Adrenal gland (tissue), 12 donors: ENCODE results near the gene CASP6. TPM values are rescaled to one million over a fixed set of nuclear protein-coding genes. Genes with fewer than 3 reads are reported as not detected.
"Not testable (repeated sequence)": the region's sequence is repeated elsewhere in the genome, so short reads cannot be mapped to it uniquely, and the experiment has no call there.

Experiments
- DNase-seq, 7 donors: peaks; one replicate each; pipeline ENCODE4 v3.0.0-alpha.2; 2019 to 2020
- H3K27ac ChIP-seq, 5 donors: fragments of 200-600 bp; sonication (generic) in 4 of 5; 1 replicate in 3 of 5; 2 replicates in 2 of 5; pipeline versions ENCODE4 v1.5.1 to v1.8.0; 2016 to 2020; ENCODE audit warnings: mild to moderate bottlenecking in 1 of 5
- H3K27me3 ChIP-seq: fragments of 200-600 bp; 2 replicates; pipeline ENCODE4 v1.8.0; 2021
- H3K36me3 ChIP-seq, 2 donors: fragments of 200-600 bp; replicated peaks in 1 of 2; 1 replicate in 1 of 2; 2 replicates in 1 of 2; pipeline versions ENCODE4 v1.5.1 to v1.8.0; 2018 to 2022
- H3K4me1 ChIP-seq, 2 donors: fragments of 200-600 bp; replicated peaks in 1 of 2; 1 replicate in 1 of 2; 2 replicates in 1 of 2; pipeline versions ENCODE4 v1.5.1 to v1.8.0; 2018 to 2021
- H3K4me3 ChIP-seq, 4 donors: fragments of 200-600 bp; sonication (generic) in 3 of 4; one replicate each; pipeline ENCODE4 v1.5.1; 2016 to 2018
- H3K9me3 ChIP-seq, 3 donors: fragments of 200-600 bp; sonication (generic) in 1 of 3; replicated peaks in 1 of 3; 1 replicate in 2 of 3; 2 replicates in 1 of 3; pipeline versions ENCODE4 v1.5.1 to v1.8.0; 2016 to 2021
- POLR2A ChIP-seq, 2 donors: fragments of 450-650 bp; IDR thresholded peaks; one replicate each; pipeline ENCODE4 v1.6.1; 2017; ENCODE audit warnings: antibody characterized with exemption in 2 of 2, mild to moderate bottlenecking in 2 of 2, moderate library complexity in 1 of 2
- WGBS, 4 donors: extraction: QIAGEN DNeasy Blood & Tissue Kit in 2 of 4; methylation state at CpG; one replicate each; pipeline versions ENCODE4 v1.1.5 to v1.1.7; 2013 to 2017; 5-methylcytosine and 5-hydroxymethylcytosine counted together
- intact Hi-C, 2 donors: fragments of 100-400 bp; cut with DNase I; formaldehyde crosslinking; loops; one replicate each; pipeline versions ENCODE4 v1.14.1 to v1.15.0; 2022 to 2023
- polyA plus RNA-seq, 3 donors: library from polyadenylated mRNA; stranded (reverse); fragments of 200-250 nt in 2 of 3; fragments of 350-450 nt in 1 of 3; fragmentation: Illumina TruSeq in 1 of 3; extraction: RNeasy Lipid Tissue Mini Kit (QIAGEN cat#74804) in 1 of 3; gene quantifications; one replicate each; pipeline ENCODE4 v1.2.3, GENCODE V29; 2013 to 2014
- total RNA-seq, 9 donors: library from RNA; depleted of rRNA in 4 of 9; stranded (reverse); fragments of >200 nt in 4 of 9; fragments of 120-200 nt in 1 of 9; fragmentation: NEBNext Ultra II Directional in 1 of 9; extraction: Animal tissue kit (Norgen Biotek cat#: 25700) in 1 of 9; gene quantifications; one replicate each; pipeline versions ENCODE4 v1.1.0 to v1.2.4, GENCODE V29; 2013 to 2023
- TF ChIP-seq, protein P1 (sequence below), 6 experiments: fragments of 450-650 bp in 4 of 6; fragments of 200-600 bp in 2 of 6; sonication (generic) in 1 of 6; IDR thresholded peaks; 1 replicate in 5 of 6; 2 replicates in 1 of 6; pipeline versions ENCODE4 v1.5.1 to v1.8.0; 2016 to 2021; ENCODE audit warnings: antibody characterized with exemption in 6 of 6, mild to moderate bottlenecking in 2 of 6, moderate library complexity in 1 of 6
- donor health status: healthy with polysubstance abuse.
- donor health status: Bipolar disorder and iron deficiency.
- donor health status: DM: yes; HTN: yes; CAD: no.
- donor health status: DM: no; HTN: no; CAD: no.
- donor health status: DM: no; HTN: no; CAD: no.
- donor health status: DM: yes; HTN: yes; CAD: no.

Gene CASP6
- total and polyA plus RNA-seq, 12 donors = 7.3 to 21.6 (median 11.9) TPM

- Histone ChIP-seq H3K27me3 (no peaks in the 10 kb centered on the region), H3K36me3 (peaks cover 0 to 30% of the 10 kb centered on the region in 2 donors), H3K9me3 (no peaks in the 10 kb centered on the region), H3K4me1 (no peaks in the 10 kb centered on the region), H3K27ac (no peak overlapping the region), H3K4me3 (no peak overlapping the region)
- DNase-seq = no peak
- 72 to 94% (median 89%) methylated on average over 6 of the region's 6 CpGs for WGBS, 4 donors
- intact Hi-C loops = loop anchor here in 1 of 2 donors (10.0 kb wide), 1 partner anchor 266 kb away; no protein-coding TSS in a partner anchor
- no peak for TF ChIP-seq POLR2A (IDR thresholded peaks at IDR 0.05)
- TF ChIP-seq, protein P1, sequence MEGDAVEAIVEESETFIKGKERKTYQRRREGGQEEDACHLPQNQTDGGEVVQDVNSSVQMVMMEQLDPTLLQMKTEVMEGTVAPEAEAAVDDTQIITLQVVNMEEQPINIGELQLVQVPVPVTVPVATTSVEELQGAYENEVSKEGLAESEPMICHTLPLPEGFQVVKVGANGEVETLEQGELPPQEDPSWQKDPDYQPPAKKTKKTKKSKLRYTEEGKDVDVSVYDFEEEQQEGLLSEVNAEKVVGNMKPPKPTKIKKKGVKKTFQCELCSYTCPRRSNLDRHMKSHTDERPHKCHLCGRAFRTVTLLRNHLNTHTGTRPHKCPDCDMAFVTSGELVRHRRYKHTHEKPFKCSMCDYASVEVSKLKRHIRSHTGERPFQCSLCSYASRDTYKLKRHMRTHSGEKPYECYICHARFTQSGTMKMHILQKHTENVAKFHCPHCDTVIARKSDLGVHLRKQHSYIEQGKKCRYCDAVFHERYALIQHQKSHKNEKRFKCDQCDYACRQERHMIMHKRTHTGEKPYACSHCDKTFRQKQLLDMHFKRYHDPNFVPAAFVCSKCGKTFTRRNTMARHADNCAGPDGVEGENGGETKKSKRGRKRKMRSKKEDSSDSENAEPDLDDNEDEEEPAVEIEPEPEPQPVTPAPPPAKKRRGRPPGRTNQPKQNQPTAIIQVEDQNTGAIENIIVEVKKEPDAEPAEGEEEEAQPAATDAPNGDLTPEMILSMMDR (IDR thresholded peaks at IDR 0.05) = no peak
Observed at GRCh38 chr4:109690690-109691410, 12.4 kb downstream of the CASP6 start.

DNA sequence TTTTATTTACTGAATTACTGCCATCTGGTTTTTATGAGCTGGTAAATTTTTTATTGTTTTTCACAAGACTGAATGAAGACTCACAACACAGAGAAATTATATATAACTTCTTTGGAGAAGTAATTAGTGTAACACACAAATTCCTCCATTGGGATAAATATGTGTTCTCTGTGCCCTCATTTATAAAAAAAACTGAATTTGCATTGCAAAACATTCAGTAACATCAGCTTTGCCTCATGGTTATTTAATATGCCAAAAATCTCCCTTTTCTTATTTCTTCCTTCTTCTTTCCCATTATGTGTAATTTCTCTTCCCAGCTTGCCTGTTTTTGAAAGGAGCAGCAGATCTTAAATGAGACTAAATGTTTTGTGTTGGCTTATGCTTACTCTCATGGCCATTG, 18.5 kb downstream of the CASP6 start:
- no peak for DNase-seq
- Histone ChIP-seq H3K27me3 (no peaks in the 10 kb centered on the region), H3K4me3 (no peak overlapping the region), H3K36me3 (no peaks in the 10 kb centered on the region), H3K27ac (no peak overlapping the region), H3K4me1 (no peaks in the 10 kb centered on the region), H3K9me3 (no peaks in the 10 kb centered on the region)
- intact Hi-C loops = no loop called here
- TF ChIP-seq POLR2A (IDR thresholded peaks at IDR 0.05) = no peak
- TF ChIP-seq, protein P1 (IDR thresholded peaks at IDR 0.05) = no peak

DNA sequence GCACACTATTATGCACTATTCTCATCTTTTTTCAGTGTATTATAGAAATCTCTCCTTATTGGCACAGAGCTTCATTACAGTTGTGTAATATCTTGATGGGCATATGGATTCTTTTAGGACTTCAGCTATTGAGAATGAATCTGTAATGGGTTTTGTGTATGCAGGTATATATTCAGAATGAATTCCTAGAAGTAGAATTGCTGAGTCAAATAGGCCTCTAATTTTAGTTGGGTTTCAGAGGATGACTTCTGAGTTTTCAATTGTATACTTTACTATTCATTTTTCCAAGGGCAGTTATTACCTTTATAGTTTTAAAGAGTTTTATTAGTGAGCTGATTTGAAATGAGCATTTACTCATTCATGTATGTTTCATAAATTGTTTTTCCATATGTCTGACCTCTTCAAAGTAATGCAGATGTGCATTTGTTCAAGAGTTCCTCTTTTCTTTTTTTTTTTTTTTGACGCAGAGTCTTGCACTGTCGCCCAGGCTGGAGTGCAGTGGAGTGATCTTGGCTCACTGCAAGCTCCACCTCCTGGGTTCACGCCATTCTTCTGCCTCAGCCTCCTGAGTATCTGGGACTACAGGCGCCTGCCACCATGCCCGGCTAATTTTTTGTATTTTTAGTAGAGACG, 19.5 kb downstream of the CASP6 start:
- no peaks in the 10 kb centered on the region for H3K27me3 ChIP-seq
- TF ChIP-seq POLR2A (IDR thresholded peaks at IDR 0.05) = no peak
- TF ChIP-seq, protein P1 (IDR thresholded peaks at IDR 0.05) = no peak
- WGBS, 4 donors = 80 to 92% (median 88%) methylated on average over 6 of the region's 6 CpGs
- no peaks in the 10 kb centered on the region for H3K9me3 ChIP-seq
- intact Hi-C loops = no loop called here
- no peak overlapping the region for H3K27ac ChIP-seq
- DNase-seq = no peak
- H3K4me1 ChIP-seq = no peaks in the 10 kb centered on the region
- no peak overlapping the region for H3K4me3 ChIP-seq
- no peaks in the 10 kb centered on the region for H3K36me3 ChIP-seq

- no peak for DNase-seq
- 90 to 95% (median 92%) methylated on average over 2 of the region's 2 CpGs for WGBS, 4 donors
- TF ChIP-seq POLR2A (IDR thresholded peaks at IDR 0.05) = no peak
- TF ChIP-seq, protein P1 (IDR thresholded peaks at IDR 0.05) = no peak
Observed at GRCh38 chr4:109682875-109683274, 20.4 kb downstream of the CASP6 start.

DNA sequence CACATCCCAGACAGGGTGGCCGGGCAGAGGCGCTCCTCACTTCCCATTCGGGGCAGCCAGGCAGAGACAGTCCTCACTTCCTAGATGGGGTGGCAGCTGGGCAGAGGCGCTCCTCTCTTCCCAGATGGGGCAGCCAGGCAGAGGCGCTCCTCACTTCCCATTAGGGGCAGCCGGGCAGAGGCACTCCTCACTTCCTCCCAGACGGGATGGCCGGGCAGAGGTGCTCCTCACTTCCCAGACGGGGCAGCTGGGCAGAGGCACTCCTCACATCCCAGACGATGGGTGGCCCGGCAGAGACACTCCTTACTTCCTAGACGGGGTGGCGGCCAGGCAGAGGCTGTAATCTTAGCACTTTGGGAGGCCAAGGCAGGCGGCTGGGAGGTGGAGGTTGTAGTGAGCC, 24.3 kb downstream of the CASP6 start:
- H3K36me3 ChIP-seq, DNase-seq, H3K27ac ChIP-seq, H3K4me1 ChIP-seq, H3K27me3 ChIP-seq, intact Hi-C loops, H3K9me3 ChIP-seq, H3K4me3 ChIP-seq: not testable (repeated sequence)
- 93 to 96% (median 95%) methylated on average over 8 to 14 of the region's 14 CpGs; no CpG with 5 or more reads in 1 of the 4 donors for WGBS, 4 donors

More at GRCh38 chr4:109682875-109683274, 20.4 kb downstream of the CASP6 start:
- Histone ChIP-seq H3K4me3 (no peak overlapping the region), H3K4me1 (no peaks in the 10 kb centered on the region), H3K27me3 (no peaks in the 10 kb centered on the region), H3K27ac (no peak overlapping the region), H3K36me3 (no peaks in the 10 kb centered on the region), H3K9me3 (no peaks in the 10 kb centered on the region)
- intact Hi-C loops = no loop called here

DNA sequence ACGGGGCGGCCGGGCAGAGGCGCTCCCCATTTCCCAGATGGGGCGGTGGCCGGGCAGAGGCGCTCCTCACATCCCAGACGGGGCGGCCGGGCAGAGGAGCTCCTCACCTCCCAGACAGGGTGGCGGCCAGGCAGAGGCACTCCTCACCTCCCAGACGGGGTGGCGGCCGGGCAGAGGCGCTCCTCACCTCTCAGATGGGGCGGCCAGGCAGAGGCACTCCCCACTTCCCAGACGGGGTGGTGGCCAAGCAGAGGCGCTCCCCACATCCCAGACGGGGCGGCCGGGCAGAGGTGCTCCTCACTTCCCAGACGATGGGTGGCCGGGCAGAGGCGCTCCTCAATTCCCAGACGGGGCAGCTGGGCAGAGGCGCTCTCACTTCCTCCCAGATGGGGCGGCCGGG, 24.8 kb downstream of the CASP6 start:
- DNase-seq, H3K36me3 ChIP-seq, H3K27me3 ChIP-seq, intact Hi-C loops, H3K4me1 ChIP-seq, H3K9me3 ChIP-seq, H3K4me3 ChIP-seq, H3K27ac ChIP-seq: not testable (repeated sequence)
- WGBS, 4 donors = 80 to 96% (median 96%) methylated on average over 2 to 28 of the region's 28 CpGs; no CpG with 5 or more reads in 1 of the 4 donors
